ENCODE data around the gene BANK1.

DNA sequence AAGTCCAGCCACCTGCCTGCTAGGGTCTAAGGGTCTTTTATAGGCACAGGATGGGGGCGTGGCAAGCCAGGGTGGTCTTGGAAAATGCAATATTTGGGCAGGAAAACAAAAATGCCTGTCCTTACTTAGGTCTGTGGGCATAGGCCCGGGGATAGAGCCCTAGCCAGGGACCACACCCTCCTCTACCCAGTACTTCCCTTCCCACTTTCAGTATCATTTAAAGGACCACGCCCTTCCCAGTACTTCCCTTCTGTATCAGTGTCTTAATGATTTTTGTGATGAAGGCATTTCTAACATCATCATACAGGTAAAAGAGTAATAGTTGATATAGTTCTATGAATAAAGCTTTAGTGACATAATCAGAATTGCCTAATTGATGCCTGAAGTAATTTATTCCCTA, 11.4 kb downstream of the BANK1 start:
- TF ChIP-seq POLR2A (IDR thresholded peaks at IDR 0.05; ENCODE audit: low read depth, low read length) = no peak
- TF ChIP-seq, protein P1, sequence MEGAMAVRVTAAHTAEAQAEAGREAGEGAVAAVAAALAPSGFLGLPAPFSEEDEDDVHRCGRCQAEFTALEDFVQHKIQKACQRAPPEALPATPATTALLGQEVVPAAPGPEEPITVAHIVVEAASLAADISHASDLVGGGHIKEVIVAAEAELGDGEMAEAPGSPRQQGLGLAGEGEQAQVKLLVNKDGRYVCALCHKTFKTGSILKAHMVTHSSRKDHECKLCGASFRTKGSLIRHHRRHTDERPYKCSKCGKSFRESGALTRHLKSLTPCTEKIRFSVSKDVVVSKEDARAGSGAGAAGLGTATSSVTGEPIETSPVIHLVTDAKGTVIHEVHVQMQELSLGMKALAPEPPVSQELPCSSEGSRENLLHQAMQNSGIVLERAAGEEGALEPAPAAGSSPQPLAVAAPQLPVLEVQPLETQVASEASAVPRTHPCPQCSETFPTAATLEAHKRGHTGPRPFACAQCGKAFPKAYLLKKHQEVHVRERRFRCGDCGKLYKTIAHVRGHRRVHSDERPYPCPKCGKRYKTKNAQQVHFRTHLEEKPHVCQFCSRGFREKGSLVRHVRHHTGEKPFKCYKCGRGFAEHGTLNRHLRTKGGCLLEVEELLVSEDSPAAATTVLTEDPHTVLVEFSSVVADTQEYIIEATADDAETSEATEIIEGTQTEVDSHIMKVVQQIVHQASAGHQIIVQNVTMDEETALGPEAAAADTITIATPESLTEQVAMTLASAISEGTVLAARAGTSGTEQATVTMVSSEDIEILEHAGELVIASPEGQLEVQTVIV (IDR thresholded peaks at IDR 0.05; ENCODE audit: borderline replicate concordance, partially characterized antibody) = no peak
- no peak for TF ChIP-seq POLR2AphosphoS5 (IDR thresholded peaks at IDR 0.05; ENCODE audit: low read length)
- no peak for TF ChIP-seq RBBP5 (conservative IDR thresholded peaks at IDR 0.05)
- TF ChIP-seq, protein P2, sequence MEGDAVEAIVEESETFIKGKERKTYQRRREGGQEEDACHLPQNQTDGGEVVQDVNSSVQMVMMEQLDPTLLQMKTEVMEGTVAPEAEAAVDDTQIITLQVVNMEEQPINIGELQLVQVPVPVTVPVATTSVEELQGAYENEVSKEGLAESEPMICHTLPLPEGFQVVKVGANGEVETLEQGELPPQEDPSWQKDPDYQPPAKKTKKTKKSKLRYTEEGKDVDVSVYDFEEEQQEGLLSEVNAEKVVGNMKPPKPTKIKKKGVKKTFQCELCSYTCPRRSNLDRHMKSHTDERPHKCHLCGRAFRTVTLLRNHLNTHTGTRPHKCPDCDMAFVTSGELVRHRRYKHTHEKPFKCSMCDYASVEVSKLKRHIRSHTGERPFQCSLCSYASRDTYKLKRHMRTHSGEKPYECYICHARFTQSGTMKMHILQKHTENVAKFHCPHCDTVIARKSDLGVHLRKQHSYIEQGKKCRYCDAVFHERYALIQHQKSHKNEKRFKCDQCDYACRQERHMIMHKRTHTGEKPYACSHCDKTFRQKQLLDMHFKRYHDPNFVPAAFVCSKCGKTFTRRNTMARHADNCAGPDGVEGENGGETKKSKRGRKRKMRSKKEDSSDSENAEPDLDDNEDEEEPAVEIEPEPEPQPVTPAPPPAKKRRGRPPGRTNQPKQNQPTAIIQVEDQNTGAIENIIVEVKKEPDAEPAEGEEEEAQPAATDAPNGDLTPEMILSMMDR (IDR thresholded peaks at IDR 0.05 in 2 of 3, conservative IDR thresholded peaks at IDR 0.05 in 1 of 3; ENCODE audit: control insufficient read depth in 2 of 3, extremely low read depth in 1 of 3, insufficient read depth in 1 of 3, low read depth in 3 of 3, low read length in 3 of 3) = no peak
- no peak for TF ChIP-seq NFYB (IDR thresholded peaks at IDR 0.05; ENCODE audit: insufficient read depth, low read depth, low read length)
- TF ChIP-seq NRF1 (conservative IDR thresholded peaks at IDR 0.05; ENCODE audit: low read depth, low read length) = no peak
- no peak for TF ChIP-seq ASH2L (IDR thresholded peaks at IDR 0.05; ENCODE audit: borderline replicate concordance, low read depth)
- TF ChIP-seq ZSCAN29 (IDR thresholded peaks at IDR 0.05) = no peak
- TF ChIP-seq, protein P3, sequence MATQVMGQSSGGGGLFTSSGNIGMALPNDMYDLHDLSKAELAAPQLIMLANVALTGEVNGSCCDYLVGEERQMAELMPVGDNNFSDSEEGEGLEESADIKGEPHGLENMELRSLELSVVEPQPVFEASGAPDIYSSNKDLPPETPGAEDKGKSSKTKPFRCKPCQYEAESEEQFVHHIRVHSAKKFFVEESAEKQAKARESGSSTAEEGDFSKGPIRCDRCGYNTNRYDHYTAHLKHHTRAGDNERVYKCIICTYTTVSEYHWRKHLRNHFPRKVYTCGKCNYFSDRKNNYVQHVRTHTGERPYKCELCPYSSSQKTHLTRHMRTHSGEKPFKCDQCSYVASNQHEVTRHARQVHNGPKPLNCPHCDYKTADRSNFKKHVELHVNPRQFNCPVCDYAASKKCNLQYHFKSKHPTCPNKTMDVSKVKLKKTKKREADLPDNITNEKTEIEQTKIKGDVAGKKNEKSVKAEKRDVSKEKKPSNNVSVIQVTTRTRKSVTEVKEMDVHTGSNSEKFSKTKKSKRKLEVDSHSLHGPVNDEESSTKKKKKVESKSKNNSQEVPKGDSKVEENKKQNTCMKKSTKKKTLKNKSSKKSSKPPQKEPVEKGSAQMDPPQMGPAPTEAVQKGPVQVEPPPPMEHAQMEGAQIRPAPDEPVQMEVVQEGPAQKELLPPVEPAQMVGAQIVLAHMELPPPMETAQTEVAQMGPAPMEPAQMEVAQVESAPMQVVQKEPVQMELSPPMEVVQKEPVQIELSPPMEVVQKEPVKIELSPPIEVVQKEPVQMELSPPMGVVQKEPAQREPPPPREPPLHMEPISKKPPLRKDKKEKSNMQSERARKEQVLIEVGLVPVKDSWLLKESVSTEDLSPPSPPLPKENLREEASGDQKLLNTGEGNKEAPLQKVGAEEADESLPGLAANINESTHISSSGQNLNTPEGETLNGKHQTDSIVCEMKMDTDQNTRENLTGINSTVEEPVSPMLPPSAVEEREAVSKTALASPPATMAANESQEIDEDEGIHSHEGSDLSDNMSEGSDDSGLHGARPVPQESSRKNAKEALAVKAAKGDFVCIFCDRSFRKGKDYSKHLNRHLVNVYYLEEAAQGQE (IDR thresholded peaks at IDR 0.05; ENCODE audit: low read depth, low read length) = no peak
- TF ChIP-seq TAF1 (IDR thresholded peaks at IDR 0.05; ENCODE audit: borderline replicate concordance, low read depth, low read length) = no peak
- TF ChIP-seq, protein P4, sequence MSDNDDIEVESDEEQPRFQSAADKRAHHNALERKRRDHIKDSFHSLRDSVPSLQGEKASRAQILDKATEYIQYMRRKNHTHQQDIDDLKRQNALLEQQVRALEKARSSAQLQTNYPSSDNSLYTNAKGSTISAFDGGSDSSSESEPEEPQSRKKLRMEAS (IDR thresholded peaks at IDR 0.05; ENCODE audit: low read depth, low read length) = no peak
- TF ChIP-seq, protein P5, sequence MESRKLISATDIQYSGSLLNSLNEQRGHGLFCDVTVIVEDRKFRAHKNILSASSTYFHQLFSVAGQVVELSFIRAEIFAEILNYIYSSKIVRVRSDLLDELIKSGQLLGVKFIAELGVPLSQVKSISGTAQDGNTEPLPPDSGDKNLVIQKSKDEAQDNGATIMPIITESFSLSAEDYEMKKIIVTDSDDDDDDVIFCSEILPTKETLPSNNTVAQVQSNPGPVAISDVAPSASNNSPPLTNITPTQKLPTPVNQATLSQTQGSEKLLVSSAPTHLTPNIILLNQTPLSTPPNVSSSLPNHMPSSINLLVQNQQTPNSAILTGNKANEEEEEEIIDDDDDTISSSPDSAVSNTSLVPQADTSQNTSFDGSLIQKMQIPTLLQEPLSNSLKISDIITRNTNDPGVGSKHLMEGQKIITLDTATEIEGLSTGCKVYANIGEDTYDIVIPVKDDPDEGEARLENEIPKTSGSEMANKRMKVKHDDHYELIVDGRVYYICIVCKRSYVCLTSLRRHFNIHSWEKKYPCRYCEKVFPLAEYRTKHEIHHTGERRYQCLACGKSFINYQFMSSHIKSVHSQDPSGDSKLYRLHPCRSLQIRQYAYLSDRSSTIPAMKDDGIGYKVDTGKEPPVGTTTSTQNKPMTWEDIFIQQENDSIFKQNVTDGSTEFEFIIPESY (IDR thresholded peaks at IDR 0.05) = no peak
- TF ChIP-seq, protein P6, sequence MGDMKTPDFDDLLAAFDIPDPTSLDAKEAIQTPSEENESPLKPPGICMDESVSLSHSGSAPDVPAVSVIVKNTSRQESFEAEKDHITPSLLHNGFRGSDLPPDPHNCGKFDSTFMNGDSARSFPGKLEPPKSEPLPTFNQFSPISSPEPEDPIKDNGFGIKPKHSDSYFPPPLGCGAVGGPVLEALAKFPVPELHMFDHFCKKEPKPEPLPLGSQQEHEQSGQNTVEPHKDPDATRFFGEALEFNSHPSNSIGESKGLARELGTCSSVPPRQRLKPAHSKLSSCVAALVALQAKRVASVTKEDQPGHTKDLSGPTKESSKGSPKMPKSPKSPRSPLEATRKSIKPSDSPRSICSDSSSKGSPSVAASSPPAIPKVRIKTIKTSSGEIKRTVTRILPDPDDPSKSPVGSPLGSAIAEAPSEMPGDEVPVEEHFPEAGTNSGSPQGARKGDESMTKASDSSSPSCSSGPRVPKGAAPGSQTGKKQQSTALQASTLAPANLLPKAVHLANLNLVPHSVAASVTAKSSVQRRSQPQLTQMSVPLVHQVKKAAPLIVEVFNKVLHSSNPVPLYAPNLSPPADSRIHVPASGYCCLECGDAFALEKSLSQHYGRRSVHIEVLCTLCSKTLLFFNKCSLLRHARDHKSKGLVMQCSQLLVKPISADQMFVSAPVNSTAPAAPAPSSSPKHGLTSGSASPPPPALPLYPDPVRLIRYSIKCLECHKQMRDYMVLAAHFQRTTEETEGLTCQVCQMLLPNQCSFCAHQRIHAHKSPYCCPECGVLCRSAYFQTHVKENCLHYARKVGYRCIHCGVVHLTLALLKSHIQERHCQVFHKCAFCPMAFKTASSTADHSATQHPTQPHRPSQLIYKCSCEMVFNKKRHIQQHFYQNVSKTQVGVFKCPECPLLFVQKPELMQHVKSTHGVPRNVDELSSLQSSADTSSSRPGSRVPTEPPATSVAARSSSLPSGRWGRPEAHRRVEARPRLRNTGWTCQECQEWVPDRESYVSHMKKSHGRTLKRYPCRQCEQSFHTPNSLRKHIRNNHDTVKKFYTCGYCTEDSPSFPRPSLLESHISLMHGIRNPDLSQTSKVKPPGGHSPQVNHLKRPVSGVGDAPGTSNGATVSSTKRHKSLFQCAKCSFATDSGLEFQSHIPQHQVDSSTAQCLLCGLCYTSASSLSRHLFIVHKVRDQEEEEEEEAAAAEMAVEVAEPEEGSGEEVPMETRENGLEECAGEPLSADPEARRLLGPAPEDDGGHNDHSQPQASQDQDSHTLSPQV (IDR thresholded peaks at IDR 0.05) = no peak

All from GM12878 (cell line).